Glomerular visceral epithelial cell (primary cell): ENCODE data around the gene SERGEF.

ENCODE experiments used
- DNase-seq: peaks from one replicate; pipeline ENCODE4 v3.0.0-alpha.2; 2016; ENCODE audit errors: extremely low spot score

The SERGEF gene

DNA sequence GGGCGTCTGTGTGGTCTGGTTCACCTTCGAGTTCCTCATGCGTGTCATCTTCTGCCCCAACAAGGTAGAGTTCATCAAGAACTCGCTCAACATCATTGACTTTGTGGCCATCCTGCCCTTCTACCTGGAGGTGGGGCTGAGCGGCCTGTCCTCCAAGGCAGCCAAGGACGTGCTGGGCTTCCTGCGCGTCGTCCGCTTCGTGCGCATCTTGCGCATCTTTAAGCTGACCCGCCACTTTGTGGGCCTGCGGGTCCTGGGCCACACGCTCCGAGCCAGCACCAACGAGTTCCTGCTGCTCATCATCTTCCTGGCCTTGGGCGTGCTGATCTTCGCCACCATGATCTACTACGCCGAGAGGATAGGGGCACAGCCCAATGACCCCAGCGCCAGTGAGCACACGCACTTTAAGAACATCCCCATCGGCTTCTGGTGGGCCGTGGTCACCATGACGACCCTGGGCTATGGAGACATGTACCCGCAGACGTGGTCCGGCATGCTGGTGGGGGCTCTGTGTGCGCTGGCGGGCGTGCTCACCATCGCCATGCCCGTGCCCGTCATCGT is 240.9 kb downstream of the SERGEF start:
- DNase-seq: no peak

DNA sequence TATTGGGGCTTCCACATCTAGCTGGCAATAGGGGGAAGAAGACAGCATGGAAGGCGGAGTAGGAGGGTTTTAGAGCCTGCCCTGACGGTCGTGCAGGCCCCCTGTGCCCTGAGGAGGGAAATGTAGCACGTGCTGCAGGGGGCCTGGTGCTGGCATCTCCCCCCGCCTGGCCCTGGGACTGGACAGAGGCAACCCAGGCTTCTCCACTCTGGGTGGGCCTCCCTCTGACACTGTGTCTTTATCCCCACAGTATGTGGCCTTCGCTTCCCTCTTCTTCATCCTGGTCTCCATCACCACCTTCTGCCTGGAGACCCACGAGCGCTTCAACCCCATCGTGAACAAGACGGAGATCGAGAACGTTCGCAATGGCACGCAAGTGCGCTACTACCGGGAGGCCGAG is 241.4 kb downstream of the SERGEF start:
- no peak for DNase-seq

DNA sequence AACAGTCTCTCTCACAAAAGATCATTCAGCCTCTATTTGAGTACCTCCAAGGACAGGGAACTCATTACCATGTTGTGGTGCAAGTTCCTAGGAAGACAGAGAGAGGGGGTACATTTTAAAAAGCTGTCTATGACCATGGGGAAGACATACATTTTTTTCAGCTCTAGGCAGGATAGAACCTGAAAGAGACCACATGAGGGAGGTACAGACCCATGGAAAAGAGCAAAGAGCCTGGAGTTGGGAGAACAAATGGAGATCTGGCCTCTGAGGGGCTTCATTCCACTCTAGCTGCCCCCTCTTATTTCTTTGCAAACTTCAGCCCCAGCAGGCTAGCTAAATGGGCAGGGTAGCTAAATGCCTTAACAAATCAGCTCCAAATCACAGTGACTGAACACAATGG is 241.9 kb downstream of the SERGEF start:
- no peak for DNase-seq

- no peak for DNase-seq
These were observed 242.7 kb downstream of the SERGEF start for GRCh38 chr11:17770048-17770652.

DNA sequence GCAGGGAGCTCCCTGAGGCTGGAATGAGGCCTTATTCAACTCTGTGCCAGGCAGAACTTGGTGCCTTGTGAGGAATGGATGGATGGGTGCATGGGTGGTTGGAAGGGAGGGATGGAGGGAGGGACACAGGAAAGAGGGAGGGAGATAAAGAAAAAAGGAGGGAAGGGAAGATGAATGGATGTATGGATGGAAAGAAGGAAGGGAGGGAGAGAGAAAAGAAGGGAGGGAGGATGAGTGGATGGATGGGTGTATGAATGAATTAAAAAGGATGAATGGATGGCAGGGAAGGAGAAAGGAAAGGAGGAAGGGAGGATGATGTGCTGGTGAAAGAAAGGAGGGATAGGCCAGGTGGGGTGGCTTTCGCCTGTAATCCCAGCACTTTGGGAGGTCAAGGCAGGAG is 243.6 kb downstream of the SERGEF start:
- no peak for DNase-seq

- no peak for DNase-seq
These were observed 244.3 kb downstream of the SERGEF start for GRCh38 chr11:17768547-17768946.

DNA sequence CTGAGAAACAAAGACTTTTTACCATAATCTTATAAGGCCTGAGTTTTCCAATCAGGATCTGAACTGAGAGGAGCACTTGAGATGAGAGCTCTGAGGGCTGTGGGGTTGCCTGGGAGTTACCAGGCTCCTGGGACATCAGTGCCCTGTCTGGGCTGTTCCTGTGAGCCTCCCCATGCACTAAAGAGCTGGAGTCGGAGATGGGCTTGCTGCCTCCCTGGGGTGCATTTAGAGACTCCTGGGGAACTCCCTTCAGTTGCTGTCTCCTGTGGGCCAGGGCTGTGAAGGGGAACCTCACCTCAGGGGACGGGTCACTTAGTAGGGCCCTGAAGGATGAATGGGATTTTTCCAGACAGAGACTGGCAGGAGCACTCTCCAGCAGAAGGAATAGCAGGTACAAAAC is 244.9 kb downstream of the SERGEF start:
- no peak for DNase-seq

DNA sequence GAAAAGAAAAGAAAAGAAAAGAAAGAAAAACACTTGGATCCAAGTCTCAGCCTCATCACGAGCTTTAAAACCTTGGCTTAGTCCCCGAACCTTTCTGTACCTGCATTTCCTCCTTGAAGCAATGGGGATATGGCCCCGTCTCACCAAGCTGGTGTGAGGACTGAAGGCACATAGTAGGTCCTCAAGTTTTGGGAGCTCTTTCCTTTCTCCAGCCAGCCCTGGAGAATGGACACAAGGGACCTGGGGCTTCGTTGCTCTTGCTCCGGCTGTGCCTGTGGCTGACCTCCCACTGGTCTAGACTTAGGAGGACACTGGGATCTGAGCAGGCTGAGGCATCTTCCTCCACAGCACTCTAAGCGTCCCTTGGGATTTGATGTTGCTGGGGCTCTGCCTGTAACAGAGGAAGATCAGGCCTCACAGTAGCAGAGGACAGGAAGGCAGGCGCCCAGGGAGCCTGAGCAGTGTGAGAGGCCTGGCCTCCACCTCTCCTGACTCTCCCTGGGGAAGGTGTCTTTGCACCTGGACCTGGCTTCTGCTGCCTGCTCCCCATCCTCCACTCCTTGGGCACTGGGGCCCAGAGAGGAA is 245.5 kb downstream of the SERGEF start:
- no peak for DNase-seq

DNA sequence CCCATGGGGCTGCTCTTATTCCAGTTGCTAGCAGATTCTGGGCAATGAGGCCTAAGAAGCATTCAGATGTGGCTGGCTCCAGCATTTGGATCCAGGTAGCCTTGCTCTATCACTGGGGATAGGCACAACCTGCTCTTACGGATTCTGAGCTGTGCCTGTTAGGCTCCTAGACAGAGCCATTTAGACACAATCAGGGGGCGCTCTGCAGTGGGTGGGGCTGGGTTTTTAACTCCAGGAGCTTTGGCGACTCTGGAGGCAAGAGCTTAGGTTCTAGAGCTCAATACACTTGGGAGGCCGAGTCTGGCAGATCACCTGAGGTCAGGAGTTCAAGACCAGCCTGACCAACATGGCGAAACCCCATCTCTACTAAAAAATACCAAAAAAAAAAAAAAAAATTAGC is 246.3 kb downstream of the SERGEF start:
- DNase-seq: no peak

DNA sequence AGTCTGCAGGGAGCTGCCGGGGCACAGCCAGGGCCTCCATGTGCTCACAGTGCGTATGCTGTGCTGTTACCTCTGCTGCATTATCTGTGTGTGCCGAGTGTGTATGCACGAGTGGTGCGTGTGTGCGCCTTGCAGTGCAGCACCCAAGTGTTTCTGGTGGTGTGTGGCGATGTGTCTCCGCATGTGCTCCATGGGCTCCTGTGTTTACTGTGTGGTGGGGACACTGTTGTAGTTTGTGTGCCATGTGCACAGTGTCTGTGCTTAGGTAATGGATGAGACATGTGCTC is 246.8 kb downstream of the SERGEF start:
- no peak for DNase-seq

GRCh38 chr11:17765356-17766072 is 247.3 kb downstream of the SERGEF start:
- DNase-seq: no peak

DNA sequence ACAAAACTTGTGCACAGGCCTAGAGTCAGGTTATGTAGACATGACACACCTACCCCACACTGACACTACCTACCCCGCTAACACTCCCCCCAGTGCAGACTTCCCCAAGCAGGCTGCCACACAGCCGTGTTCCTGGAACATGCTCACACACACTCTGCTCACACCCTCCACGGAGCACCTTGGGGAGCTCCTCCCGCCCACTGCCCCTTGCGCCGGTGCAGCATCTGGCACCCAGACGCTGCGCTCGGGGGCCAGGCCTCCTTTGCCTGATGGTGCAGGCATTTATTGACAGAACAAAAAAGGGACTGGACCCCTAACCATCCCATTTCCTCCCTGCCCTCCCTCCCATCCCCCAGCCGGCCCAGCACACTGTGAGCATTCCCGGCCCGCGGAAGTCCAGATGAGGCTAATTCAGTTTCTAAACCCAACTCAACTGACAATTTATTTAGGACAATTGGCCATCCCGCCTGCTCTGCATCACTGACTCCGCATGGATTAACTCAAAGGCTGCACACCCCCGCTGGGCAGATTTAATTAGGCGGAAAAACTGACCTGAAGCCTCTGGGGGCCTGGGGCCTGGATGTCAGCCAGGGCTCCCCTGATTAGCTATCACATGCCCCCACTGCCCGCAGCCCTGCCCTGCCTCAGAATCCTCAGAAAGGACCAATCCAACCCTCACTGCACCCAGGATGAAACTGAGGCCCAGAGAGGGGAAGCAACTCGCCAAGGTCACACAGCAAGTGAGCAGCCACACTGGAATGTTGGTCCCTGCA is 248.2 kb downstream of the SERGEF start:
- no peak for DNase-seq

DNA sequence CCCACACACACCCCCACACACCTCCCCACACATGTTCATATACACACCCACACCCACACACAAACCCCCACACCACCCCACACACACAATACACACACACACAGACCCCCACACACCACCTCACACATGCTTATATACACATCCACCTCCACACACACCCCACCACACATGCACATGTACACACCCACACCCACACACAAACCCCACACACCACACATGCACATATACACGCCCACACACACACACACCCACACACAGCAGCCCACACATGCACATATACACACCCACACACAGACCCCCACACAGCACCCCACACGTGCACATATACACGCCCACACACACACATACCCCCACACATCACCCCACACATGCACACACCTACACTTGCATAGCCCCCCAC is 249.1 kb downstream of the SERGEF start:
- DNase-seq: no peak

- DNase-seq: no peak
These were observed 249.6 kb downstream of the SERGEF start for GRCh38 chr11:17763244-17763643.

- DNase-seq: no peak
These were observed 250.4 kb downstream of the SERGEF start for GRCh38 chr11:17762309-17762974.

GRCh38 chr11:17760102-17761029 is 252.5 kb downstream of the SERGEF start:
- peak; percentile 5 for DNase-seq

DNA sequence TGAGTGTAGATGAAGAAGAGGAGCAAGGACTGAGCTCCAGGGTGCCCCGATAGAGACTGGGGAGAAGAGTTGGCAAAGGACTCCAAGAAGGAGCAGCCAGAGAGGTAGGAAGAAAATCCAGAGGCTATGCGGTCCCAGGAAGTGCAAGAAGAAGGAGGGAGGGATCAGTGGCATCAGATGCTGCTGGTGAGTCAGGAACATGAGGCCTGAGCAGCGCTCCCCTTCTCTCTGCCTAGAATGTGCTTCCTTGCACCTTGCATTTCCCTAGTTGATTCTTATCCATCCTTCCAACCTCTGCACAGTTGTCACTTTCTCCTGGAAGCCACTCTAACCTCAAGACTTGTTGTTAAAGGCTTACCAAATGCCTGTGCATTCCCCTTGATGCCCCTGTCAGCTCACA is 257.0 kb downstream of the SERGEF start:
- DNase-seq: no peak

DNA sequence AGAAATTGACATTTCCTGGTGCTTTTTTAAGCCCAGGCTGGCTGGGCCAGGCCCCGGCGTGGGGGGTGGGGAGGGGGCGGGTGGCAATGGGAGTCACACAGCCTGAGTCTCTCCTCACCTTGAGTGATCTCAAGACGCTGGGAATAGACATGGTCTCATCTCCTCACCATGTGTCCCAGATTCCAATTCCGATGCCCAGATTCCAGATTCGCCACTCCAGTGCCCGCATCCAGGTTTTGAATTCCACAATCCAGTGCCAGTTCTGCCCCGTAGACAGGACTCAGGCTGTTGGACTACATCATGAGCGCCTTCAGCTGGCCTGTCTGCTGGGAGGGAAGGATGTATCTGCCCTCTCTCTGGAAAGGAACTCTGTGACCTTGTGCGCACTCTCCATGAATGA is 259.2 kb downstream of the SERGEF start:
- DNase-seq: no peak

DNA sequence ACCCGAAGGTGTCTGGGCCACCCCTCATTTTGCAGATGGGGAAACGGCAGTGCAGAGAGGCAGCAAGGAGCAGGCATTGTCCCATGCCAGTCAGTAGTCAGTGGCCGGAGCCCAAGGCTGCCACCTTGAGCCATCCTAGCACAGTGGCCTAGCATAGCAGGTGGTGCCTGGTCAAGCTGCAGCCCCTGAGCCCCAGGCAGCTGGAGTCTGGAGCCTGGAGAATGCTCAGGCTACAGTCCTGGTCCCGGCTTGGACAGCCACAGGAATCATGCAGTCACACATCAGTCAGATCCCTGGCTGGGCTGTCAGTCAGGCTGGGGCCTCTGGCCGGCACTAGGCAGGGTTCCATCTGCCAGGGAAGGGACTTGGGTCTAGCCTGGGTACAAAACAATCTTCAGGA is 259.7 kb downstream of the SERGEF start:
- DNase-seq: no peak

- DNase-seq: no peak
These were observed 260.7 kb downstream of the SERGEF start for GRCh38 chr11:17752144-17752543.

GRCh38 chr11:17751558-17751957 is 261.3 kb downstream of the SERGEF start:
- no peak for DNase-seq
